Nephron (organoid): ENCODE measurements around the gene SMIM35.

Experiments used
- H3K27ac Mint-ChIP-seq, 3 experiments: 2 replicates each; pipeline ENCODE4 v1.8.0; 2020; ENCODE audit warnings: mixed read lengths in 3 of 3, mild to moderate bottlenecking in 2 of 3, moderate library complexity in 1 of 3
- H3K27me3 Mint-ChIP-seq: 2 replicates; pipeline ENCODE4 v1.8.0; 2021; ENCODE audit warnings: low read depth, mild to moderate bottlenecking, moderate library complexity, mixed read lengths
- H3K36me3 Mint-ChIP-seq: 2 replicates; pipeline ENCODE4 v1.8.0; 2020; ENCODE audit warnings: low read depth, mixed read lengths
- H3K4me1 Mint-ChIP-seq: 2 replicates; pipeline ENCODE4 v1.8.0; 2020; ENCODE audit warnings: mixed read lengths
- H3K4me3 Mint-ChIP-seq, 3 experiments: 2 replicates each; pipeline ENCODE4 v1.8.0; 2020; ENCODE audit warnings: mild to moderate bottlenecking in 3 of 3, mixed read lengths in 3 of 3, moderate library complexity in 2 of 3
- H3K9me3 Mint-ChIP-seq: 2 replicates; pipeline ENCODE4 v1.8.0; 2020; ENCODE audit warnings: mixed read lengths
- CTCF ChIP-seq, 3 experiments: fragments of 200-600 bp; sonication (generic); IDR thresholded peaks; one replicate each; pipeline ENCODE4 v1.5.0; 2021; ENCODE audit warnings: antibody characterized with exemption in 3 of 3; ENCODE audit not compliant: unreplicated experiment in 3 of 3

SMIM35 gene

GRCh38 chr11:117977029-117977428 lies 109.7 kb downstream of the SMIM35 start:
- no peaks in the 10 kb centered on the region for H3K9me3 Mint-ChIP-seq
- no peak overlapping the region for H3K27ac Mint-ChIP-seq
- H3K4me3 Mint-ChIP-seq: no peak overlapping the region
- peaks cover 21% of the 10 kb centered on the region for H3K27me3 Mint-ChIP-seq
- peaks cover 6% of the 10 kb centered on the region for H3K4me1 Mint-ChIP-seq
- no peaks in the 10 kb centered on the region for H3K36me3 Mint-ChIP-seq
- TF ChIP-seq CTCF (IDR thresholded peaks at IDR 0.05; ENCODE audit: unreplicated experiment in 3 of 3): no peak

GRCh38 chr11:117976445-117976844 lies 110.3 kb downstream of the SMIM35 start:
- Mint-ChIP-seq H3K36me3 (no peaks in the 10 kb centered on the region), H3K27ac (no peak overlapping the region), H3K9me3 (no peaks in the 10 kb centered on the region), H3K27me3 (peaks cover 22% of the 10 kb centered on the region), H3K4me1 (peaks cover 6% of the 10 kb centered on the region), H3K4me3 (no peak overlapping the region)
- no peak for TF ChIP-seq CTCF (IDR thresholded peaks at IDR 0.05; ENCODE audit: unreplicated experiment in 3 of 3)

GRCh38 chr11:117973503-117973860 lies 113.3 kb downstream of the SMIM35 start:
- H3K27me3 Mint-ChIP-seq: peaks cover 30% of the 10 kb centered on the region

GRCh38 chr11:117972629-117973502 lies 113.9 kb downstream of the SMIM35 start:
- no peak for TF ChIP-seq CTCF (IDR thresholded peaks at IDR 0.05; ENCODE audit: unreplicated experiment in 3 of 3)
- H3K27me3 Mint-ChIP-seq: peaks cover 30% of the 10 kb centered on the region
- no peaks in the 10 kb centered on the region for H3K36me3 Mint-ChIP-seq
- no peak overlapping the region for H3K4me3 Mint-ChIP-seq
- H3K4me1 Mint-ChIP-seq: peaks cover 6% of the 10 kb centered on the region
- peak overlapping the region in 2 of 3 experiments; percentile 49 to 65 for H3K27ac Mint-ChIP-seq
- no peaks in the 10 kb centered on the region for H3K9me3 Mint-ChIP-seq

More at GRCh38 chr11:117973503-117973860, 113.3 kb downstream of the SMIM35 start:
- Mint-ChIP-seq H3K4me1 (peaks cover 6% of the 10 kb centered on the region), H3K27ac (no peak overlapping the region), H3K4me3 (no peak overlapping the region), H3K36me3 (no peaks in the 10 kb centered on the region), H3K9me3 (no peaks in the 10 kb centered on the region)
- no peak for TF ChIP-seq CTCF (IDR thresholded peaks at IDR 0.05; ENCODE audit: unreplicated experiment in 3 of 3)

- Mint-ChIP-seq H3K36me3 (no peaks in the 10 kb centered on the region), H3K27me3 (peaks cover 30% of the 10 kb centered on the region), H3K4me1 (peaks cover 6% of the 10 kb centered on the region), H3K27ac (no peak overlapping the region), H3K9me3 (no peaks in the 10 kb centered on the region), H3K4me3 (no peak overlapping the region)
- TF ChIP-seq CTCF (IDR thresholded peaks at IDR 0.05; ENCODE audit: unreplicated experiment in 3 of 3): no peak
Measured at GRCh38 chr11:117972044-117972443, 114.7 kb downstream of the SMIM35 start.
